Glomerular endothelial cell (primary cell): ENCODE data around the gene UBE2R2. TPM values are rescaled to one million over a fixed set of nuclear protein-coding genes. Genes with fewer than 3 reads are reported as not detected.
"Not testable (repeated sequence)": the region's sequence is repeated elsewhere in the genome, so short reads cannot be mapped to it uniquely, and the experiment has no call there.

Experiments
- DNase-seq: peaks from one replicate; pipeline ENCODE4 v3.0.0-alpha.2; 2011; ENCODE audit warnings: low read depth, low spot score; ENCODE audit errors: extremely low read depth
- total RNA-seq: library from RNA; depleted of rRNA; stranded (reverse); fragments of >200 nt; gene quantifications from 2 replicates; pipeline ENCODE4 v1.2.3, GENCODE V29; 2015

The UBE2R2 gene
- total RNA-seq, 1 donor from 2014 or later: 49.7 TPM

DNA sequence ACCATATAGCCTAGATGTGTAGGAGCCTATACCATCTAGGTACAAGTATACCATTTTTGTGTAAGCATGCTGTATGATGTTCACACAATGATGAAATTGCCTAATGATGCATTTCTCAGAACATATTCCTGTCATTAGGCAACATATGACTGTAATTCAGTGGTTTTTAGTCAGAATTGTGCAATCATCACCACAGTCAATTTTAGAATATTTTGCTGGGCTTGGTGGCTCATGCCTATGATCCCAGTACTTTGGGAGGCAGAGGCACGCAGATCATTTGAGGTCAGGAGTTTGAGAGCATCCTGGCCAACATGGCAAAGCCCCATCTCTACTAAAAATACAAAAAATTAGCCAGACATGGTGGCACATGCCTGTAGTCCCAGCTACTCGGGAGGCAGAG lies 19.3 kb downstream of the UBE2R2 start:
- not testable (repeated sequence) for DNase-seq

DNA sequence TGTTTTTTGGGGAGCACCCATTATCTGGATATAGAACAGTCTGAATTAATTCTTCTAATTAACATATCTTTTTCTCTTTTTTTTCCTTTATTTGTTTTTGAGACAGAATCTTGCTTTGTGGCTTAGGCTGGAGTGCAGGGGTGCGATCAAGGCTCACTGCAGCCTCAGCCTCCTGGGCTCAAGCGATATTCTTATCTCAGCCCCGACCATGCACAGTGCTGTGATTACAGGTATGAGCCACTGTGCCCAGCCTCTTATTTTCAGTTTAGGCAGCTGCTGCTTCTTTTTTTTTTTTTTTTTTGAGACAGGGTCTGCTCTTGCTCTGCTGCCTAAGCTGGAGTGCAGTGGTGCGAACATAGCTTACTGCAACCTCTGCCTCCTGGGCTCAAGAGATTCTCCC lies 20.2 kb downstream of the UBE2R2 start:
- DNase-seq: no peak

DNA sequence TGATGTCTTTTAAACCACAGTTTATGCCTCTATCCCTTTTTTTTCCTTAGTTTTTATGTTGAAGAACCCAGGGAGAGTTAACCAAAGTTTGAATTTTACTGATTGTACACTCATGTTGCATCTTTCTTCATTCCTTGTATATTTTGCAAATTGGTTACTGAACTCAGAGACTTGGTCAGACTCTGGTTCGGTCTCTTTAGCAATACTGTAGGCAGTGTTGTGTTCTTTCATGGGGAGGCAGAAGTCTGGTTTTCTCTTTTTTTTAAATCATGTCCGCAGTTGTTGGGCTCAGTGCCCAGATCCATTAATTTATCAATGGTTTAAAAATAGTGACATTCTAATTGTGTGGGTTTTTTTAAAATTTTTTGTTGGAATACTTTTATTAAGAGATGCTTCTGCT lies 23.4 kb downstream of the UBE2R2 start:
- DNase-seq: no peak

DNA sequence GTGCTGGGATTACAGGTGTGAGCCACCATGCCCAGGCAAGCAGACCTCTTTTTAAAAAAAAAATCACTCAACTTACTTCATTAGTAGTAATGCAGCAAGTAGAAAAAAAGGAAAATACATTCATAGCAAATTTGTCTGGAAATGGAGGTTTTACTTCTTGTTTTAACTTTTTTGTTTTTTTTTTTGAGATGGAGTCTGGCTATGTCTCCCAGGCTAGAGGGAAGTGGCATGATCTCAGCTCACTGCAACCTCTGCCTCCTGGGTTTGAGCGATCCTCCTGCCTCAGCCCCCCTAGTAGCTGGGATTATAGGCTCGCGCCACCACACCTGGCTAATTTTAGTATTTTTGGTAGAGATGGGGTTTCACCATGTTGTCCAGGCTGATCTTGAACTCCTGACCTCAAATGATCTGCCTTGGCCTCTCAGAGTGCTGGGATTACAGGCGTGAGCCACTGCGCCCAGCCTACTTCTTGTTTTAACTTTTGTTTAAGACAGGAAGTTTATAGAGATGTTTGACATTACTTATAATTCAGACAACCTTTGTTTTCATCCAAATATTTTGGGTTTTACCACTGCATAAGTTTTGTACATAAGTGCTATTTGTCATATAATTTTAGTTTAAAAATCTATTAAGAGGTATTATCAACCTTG lies 26.5 kb downstream of the UBE2R2 start:
- no peak for DNase-seq

DNA sequence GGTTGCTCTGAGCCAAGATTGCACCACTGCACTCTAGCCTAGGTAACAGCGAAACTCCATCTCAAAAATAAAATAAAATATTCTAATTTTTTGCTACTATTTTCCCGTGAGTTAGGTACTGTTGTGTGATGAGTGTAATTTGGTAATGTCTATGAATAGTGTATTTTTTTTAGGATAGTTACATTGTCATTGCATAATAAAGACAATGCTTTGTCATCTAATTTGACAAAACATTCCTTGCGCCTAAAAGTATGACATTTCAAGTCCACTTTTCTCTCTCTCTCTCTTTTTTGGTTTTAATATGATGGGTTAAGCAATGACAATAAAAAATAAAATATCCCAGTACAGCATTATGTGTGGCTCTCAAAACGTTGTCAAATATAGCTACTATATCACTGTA lies 29.3 kb downstream of the UBE2R2 start:
- DNase-seq: no peak

DNA sequence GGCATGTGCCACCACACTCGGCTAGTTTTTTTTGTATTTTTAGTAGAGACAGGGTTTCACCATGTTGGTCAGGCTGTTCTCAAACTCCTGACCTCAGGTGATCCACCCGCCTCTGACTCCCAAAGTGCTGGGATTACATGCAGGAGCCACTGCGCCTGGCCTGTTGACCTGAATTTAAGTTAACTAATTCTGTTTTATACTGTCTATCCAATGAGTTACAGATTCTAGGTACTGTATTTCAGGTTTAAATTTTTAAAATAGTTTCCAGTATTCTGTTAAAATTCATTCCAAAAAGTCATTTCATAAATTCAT lies 30.9 kb downstream of the UBE2R2 start:
- not testable (repeated sequence) for DNase-seq

DNA sequence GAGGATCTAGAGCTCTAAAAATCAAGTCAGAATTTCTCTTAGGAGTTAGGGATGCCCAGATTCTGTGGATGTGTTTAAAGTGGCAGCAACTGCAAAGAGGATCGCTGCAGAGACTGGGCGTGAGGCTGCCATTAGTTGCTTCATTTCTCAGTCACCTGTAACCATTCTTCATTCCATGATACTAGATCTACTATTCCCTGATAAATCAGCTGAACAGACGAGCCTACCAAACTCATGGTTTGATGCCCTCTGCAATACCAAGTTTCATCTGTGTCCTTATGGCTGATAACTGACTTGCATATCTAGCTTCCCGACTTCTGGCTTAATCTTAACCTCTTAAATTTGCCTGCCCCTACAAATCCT lies 33.3 kb downstream of the UBE2R2 start:
- DNase-seq: no peak

DNA sequence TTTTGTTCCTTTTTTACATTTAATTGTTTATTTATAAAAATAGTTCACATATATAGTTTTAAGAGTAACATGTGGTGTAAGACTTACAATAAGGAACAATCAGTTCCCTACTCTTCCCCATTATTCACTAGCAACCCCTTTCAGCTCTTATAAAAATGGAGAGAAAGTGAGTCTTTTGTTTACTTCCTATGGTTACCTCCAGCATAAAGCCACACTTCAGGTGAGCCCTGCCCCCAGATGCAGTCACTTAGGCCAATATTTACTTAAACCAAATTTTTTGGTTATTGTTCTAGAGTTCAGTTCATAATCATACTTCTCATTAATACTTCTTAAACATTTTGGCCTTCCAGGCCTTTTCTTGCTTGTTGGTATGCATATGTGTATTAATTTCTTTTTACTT lies 33.7 kb downstream of the UBE2R2 start:
- DNase-seq: no peak

DNA sequence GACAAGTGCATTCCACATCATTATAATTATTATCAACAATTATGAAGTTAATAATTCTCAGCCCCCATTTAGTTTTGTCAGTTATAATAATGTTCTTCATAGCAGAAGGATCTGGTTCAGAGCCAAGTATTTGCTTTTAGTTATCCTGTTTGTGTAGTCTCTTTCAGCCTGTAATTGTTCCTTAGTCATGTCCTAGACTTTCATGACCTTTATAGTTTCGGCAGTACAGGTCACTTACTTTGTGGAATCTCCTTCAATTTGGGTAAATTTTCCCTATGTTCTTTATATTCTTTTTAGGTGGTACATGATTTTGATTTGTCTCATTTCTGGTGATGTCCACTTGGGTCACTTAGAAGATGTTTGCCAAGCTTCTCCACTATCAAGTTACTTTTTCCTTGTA lies 34.3 kb downstream of the UBE2R2 start:
- DNase-seq: no peak

DNA sequence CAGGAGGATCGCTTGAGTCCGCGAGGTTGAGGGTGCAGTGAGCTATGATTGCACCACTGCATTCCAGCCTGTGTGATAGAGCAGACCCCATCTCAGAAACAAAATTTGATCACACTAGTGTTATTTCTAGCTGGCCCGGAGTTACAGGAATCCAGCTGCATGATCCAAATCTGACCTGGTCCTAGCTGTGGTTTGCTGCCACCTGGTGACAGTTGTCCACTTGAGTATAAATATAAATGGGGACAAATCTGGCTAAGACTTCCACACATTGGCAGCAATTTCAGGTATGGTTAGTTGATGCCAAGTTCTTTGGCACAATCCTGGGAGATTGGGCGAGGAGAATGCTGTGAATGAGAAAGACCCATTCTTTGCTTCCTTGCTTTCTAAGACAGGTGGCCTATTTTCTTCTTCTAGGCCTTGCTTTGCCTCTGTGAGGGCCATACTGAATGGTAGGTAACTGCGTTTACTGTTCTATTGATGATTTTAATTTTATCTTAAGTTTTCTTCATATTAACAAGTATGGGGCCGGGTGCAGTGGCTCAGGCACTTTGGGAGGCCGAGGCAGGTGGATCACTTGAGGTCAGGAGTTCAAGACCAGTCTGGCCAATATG lies 35.4 kb downstream of the UBE2R2 start:
- DNase-seq: peak; percentile 33

DNA sequence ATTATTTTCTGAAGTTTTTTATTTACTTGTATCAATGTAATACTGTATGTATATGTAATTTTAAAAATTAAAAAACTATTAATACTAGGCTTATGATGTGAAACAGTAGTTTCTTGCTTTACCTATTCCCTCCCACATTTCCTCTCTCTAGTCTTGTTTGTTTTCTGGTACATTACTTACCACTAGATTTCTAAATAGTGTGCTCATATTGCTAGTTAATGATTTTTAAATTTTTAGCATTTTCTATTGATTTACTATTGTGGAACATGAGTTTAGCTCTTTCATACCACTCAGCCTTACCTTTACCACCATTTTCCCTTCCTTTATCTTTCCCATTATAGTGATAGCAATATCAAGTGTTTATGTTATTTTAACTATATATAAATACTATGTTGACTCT lies 39.3 kb downstream of the UBE2R2 start:
- DNase-seq: no peak

DNA sequence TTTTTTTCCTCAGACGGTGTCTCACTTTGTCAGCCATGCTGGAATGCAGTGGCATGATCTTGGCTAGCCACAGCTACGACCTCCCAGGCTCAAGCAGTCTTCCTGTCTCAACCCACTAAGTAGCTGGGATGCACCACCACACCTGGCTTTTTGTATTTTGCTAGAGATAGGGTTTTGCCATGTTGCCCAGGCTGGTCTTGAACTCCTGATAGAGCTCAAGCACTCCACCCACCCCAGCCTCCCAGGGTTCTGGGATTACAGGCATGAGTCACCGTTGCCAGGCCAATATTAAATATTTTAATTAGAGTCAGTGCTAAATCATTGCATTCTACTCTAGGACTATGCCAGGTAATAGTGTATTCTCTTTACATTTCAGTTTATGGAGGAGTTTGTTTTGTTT lies 41.5 kb downstream of the UBE2R2 start:
- DNase-seq: no peak

DNA sequence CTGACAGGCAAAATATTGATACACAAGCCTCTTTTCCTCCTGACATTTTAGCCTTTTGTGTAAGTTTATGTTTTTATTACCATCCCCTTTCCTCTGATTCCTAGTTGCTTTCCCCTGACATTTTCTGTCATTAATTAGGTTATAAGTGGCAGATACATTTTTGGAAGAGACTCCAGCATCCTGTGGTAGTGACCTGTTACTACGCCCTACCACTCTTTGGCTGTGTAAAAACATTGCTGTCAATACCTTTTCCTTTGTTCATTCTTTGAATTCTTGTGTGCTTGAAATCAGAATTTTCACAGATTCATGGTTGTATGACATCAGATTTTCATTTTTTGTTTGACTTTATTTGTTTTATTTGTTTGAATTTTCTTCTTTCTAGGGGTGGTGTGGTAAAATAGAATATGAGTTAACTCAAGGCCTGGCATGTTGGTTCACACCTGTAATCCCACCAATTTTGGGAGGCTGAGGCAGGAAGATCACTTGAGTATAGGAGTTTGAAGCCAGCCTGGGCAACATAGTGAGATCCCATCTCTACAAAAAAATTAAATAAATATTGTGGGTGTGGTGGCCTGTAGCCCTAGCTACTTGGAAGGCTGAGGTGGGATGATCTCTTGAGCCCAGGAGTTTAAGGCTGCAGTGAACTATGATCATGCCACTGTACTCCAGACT lies 43.4 kb downstream of the UBE2R2 start:
- DNase-seq: no peak

DNA sequence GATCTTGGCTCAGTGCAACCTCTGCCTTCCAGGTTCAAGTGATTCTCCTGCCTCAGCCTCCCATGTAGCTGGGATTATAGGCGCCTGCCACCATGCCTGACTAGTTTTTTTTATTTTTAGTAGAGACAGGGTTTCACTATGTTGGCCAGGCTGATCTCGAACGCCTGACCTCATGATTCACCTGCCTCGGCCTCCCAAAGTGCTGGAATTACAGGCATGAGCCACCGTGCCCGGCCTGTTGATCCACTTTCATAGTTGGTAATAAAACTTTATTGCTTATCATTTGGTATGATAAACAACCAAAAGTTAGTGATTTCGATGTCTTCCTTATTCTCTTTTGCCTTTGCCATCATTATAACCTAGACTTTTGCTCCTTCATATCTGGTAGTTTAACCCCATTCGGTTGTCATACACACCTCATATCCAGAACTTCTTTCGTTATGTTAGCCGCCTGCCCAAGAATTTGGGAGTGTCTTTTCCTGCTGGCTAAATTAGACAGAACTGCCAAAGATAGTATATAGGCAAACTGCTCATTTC lies 45.0 kb downstream of the UBE2R2 start:
- no peak for DNase-seq

DNA sequence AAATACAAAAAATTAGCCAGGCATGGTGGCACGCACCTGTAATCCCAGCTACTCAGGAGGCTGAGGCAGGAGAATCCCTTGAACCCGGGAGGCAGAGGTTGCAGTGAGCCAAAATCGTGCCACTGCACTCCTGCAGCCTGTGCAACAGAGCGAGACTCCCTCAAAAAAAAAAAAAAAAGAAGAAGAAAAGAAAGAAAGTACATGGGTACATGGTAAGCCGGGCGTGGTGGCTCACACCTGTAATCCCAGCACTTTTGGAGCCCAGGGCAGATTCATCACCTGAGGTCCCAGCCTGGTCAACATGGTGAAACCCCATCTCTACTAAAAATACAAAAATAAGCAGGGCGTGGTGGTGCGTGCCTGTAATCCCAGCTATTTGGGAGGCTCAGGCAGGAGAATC lies 46.1 kb downstream of the UBE2R2 start:
- not testable (repeated sequence) for DNase-seq

DNA sequence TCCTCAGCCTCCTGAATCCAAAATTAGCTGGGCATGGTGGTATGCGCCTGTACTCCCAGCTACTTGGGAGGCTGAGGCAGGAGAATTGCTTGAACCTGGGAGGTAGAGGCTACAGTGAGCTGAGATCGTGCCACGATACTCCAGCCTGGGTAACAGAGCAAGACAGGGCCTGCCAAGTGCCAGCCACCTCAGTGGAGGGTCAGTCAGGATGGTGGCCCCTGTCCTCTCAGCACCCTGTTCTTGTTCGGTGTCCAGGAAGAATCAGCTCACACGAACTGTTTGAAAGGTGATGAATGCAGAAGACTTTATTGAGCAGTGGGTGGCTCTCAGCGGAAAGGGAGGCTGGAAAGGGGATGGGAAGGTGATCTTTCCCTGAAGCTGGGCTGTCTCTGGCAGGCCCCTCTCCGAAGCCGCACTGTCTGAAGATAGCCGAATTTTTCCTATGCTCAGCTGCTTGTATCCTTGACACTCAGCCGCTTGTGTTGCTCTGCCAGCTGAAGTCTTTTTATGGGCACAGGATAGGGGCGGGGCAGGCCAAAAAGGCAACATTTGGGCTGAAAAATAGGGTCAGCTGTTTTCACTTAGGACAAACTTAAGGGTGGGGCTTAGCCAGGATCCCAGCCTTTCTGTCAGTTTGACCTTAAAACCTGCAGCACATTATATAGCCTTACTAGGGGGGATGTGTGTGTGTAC lies 50.9 kb downstream of the UBE2R2 start:
- no peak for DNase-seq

DNA sequence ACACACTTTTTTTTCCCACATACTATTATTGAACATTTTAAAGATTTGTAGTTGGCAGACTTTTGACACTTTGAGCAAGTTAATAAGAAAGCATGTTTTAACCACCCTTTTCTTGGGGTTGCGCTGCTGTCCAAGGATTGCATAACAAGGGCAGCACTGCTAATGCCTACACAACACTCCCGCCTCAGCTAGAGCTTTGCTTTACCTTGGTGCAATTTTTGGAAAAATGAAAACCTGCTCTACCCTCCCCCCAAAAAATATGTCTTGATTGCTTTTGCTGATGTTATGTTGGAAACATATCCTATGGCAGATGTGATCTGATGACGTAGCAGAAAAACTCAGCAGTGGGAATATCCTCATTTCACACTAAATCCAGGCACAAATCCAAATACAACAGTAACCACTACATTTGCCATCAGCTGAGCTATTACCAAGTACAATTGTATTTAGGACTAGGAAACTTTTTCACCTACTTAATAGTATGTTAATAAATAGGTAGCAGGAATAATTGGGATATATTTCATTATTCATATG lies 51.5 kb downstream of the UBE2R2 start:
- no peak for DNase-seq

DNA sequence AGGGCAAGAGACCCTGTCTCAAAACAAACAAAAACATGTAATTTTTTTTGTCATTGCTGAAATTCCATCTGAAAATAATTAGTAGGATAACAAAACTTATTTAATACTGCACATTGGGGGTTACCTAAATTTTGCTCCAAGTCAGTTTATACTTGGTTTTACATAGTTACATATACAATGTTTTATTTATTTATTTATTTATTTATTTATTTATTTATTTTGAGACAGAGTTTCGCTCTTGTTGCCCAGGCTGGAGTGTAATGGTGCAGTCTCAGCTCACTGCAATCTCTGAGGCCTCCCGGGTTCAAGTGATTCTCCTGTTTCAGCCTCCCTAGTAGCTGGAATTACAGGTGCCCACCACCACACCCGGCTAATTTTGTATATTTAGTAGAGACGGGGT lies 52.3 kb downstream of the UBE2R2 start:
- DNase-seq: not testable (repeated sequence)

DNA sequence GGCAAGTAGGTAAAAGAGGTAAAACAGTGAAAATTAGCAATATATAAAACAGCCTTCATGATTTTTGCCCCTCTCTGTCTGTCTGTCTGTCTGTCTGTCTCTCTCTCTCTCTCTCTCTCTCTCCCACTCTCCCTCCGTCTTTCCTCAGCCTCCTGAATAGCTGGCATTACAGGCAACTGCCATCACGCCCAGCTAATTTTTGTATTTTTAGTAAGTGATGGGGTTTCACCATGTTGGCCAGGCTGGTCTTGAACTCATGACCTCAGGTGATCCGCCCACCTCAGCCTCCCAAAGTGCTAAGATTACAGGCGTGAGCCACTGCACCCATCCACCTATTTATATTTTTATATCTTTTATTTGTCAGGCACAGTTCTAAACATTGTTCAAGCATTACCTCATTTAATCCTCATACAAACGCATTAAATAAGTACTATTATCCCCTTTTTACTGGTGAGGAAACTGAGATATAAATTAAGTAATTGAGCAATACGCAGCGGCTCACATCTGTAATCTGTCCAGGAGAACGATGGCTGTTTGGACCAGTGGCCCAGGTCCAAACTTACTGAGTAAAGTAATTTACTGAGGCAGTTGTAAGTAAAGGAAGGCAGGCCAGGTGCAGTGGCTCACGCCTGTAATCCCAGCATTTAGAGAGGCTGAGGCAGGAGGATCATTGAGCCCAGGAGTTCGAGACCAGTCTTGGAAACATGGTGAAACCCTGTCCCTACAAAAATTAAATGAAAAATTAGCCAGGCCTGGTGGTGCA lies 60.9 kb downstream of the UBE2R2 start:
- DNase-seq: no peak

DNA sequence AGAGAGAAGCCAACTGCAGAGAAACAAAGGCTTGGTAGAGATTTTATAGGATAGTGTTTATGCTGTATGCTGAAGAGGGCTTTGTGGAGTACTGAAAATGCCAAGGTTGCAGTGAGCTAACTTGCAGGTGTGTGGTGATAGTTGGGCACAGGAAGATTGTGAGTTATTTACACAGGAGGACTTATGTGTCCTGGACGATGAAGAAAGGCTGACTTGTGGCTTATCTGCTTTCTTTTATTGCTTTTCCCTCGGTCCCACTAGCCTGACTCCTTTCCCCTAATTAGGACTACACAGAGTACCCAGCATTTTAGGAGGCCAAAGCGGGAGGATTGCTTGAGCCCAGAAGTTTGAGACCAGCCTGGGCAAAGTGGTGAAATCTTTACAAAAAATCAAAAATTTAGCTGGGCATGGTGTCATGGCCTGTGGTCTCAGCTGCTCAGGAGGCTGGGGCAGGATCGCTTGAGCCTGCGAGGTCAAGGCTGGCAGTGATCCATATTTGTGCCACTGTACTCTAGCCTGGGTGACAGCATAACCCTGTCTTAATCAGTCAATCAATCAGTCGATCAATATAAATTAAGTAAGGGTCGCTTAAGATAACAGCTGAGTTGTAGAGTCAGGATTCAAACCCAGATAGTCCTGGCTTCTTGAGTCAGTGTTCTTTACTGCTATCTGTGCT lies 61.9 kb downstream of the UBE2R2 start:
- DNase-seq: no peak
